SU-DHL-6 (cell line): ENCODE results near the gene CSNK1G2.

Source experiments
- H2AFZ ChIP-seq: fragments of 200-600 bp; sonication (generic); 2 replicates; pipeline ENCODE4 v1.6.1; 2014; ENCODE audit warnings: low read depth, mild to moderate bottlenecking, moderate library complexity, mixed read lengths, antibody characterized with exemption, low read length; ENCODE audit not compliant: severe bottlenecking
- H3F3A ChIP-seq: fragments of 200-600 bp; shearing (Covaris generic); 2 replicates; pipeline ENCODE4 v1.6.0; 2016; ENCODE audit warnings: antibody characterized with exemption, mild to moderate bottlenecking; ENCODE audit not compliant: insufficient read depth
- H3K27ac ChIP-seq: fragments of 200-600 bp; sonication (generic); 2 replicates; pipeline ENCODE4 v1.5.1; 2016; ENCODE audit warnings: low read depth, mild to moderate bottlenecking, low read length, moderate library complexity, mixed read lengths
- H3K27me3 ChIP-seq: fragments of 200-600 bp; sonication (generic), shearing (Covaris generic); 2 replicates; pipeline ENCODE4 v1.6.0; 2014; ENCODE audit warnings: mild to moderate bottlenecking, low read length
- H3K36me3 ChIP-seq: fragments of 200-600 bp; sonication (generic); 2 replicates; pipeline ENCODE4 v1.6.1; 2014; ENCODE audit warnings: mild to moderate bottlenecking, low read length, mixed read lengths
- H3K4me2 ChIP-seq: fragments of 300-600, 200-600 bp; shearing (Covaris generic), sonication (generic); 2 replicates; pipeline ENCODE4 v1.6.0; 2014; ENCODE audit warnings: low read length, low read depth, mild to moderate bottlenecking; ENCODE audit not compliant: poor library complexity, severe bottlenecking
- H3K4me3 ChIP-seq: fragments of 200-600 bp; sonication (generic); 2 replicates; pipeline ENCODE4 v1.5.1; 2014; ENCODE audit warnings: antibody characterized with exemption, low read length, mild to moderate bottlenecking, mixed read lengths; ENCODE audit not compliant: insufficient read depth, poor library complexity, severe bottlenecking
- H3K79me2 ChIP-seq: fragments of 200-600 bp; sonication (generic); 2 replicates; pipeline ENCODE4 v1.6.1; 2014; ENCODE audit warnings: mild to moderate bottlenecking, low read length, moderate library complexity; ENCODE audit not compliant: insufficient read depth
- H3K9ac ChIP-seq: fragments of 200-600 bp; sonication (generic); 2 replicates; pipeline ENCODE4 v1.7.0; 2014; ENCODE audit warnings: mild to moderate bottlenecking, low read length
- H3K9me2 ChIP-seq: fragments of 200-600 bp; sonication (generic); replicated peaks from 2 replicates; pipeline ENCODE4 v1.6.1; 2014; ENCODE audit warnings: low read length; ENCODE audit not compliant: insufficient read depth
- H3K9me3 ChIP-seq: fragments of 200-600 bp; sonication (generic); 2 replicates; pipeline ENCODE4 v1.6.1; 2014; ENCODE audit warnings: low read length, mixed read lengths; ENCODE audit not compliant: insufficient read depth
- H4K20me1 ChIP-seq: fragments of 200-600 bp; sonication (generic); 2 replicates; pipeline ENCODE4 v1.6.1; 2014; ENCODE audit warnings: low read depth, mild to moderate bottlenecking, antibody characterized with exemption, low read length, moderate library complexity, mixed read lengths
- CTCF ChIP-seq: fragments of 200-600 bp; sonication (generic); IDR thresholded peaks from one replicate; pipeline ENCODE4 v1.5.1; 2017; ENCODE audit warnings: antibody characterized with exemption, mild to moderate bottlenecking, low read length, moderate library complexity; ENCODE audit not compliant: insufficient read depth, poor library complexity, severe bottlenecking
- EZH2phosphoT487 ChIP-seq: fragments of 200-600 bp; sonication (generic), shearing (Covaris generic); conservative IDR thresholded peaks from 2 replicates; pipeline ENCODE4 v1.6.1; 2018; ENCODE audit warnings: mild to moderate bottlenecking, antibody characterized with exemption, low read length, moderate library complexity, mixed read lengths

The CSNK1G2 gene

GRCh38 chr19:2026770-2027169, 85.8 kb downstream of the CSNK1G2 start:
- Histone ChIP-seq H3K9me2 (no peaks in the 10 kb centered on the region), H3K27ac (no peak overlapping the region), H3K4me3 (no peak overlapping the region), H2AFZ (no peak overlapping the region), H4K20me1 (no peaks in the 10 kb centered on the region), H3K4me2 (no peak overlapping the region), H3K9me3 (no peaks in the 10 kb centered on the region), H3K27me3 (no peaks in the 10 kb centered on the region), H3F3A (no peaks in the 10 kb centered on the region), H3K9ac (no peak overlapping the region), H3K36me3 (no peaks in the 10 kb centered on the region), H3K79me2 (no peaks in the 10 kb centered on the region)
- no peak for TF ChIP-seq EZH2phosphoT487
- no peak for TF ChIP-seq CTCF

GRCh38 chr19:2027361-2027760, 86.4 kb downstream of the CSNK1G2 start:
- Histone ChIP-seq H3F3A (no peaks in the 10 kb centered on the region), H3K9me2 (no peaks in the 10 kb centered on the region), H3K36me3 (no peaks in the 10 kb centered on the region), H3K79me2 (no peaks in the 10 kb centered on the region), H3K27ac (no peak overlapping the region), H4K20me1 (no peaks in the 10 kb centered on the region), H3K9me3 (no peaks in the 10 kb centered on the region), H2AFZ (no peak overlapping the region), H3K4me3 (no peak overlapping the region), H3K4me2 (no peak overlapping the region), H3K27me3 (no peaks in the 10 kb centered on the region), H3K9ac (no peak overlapping the region)
- TF ChIP-seq EZH2phosphoT487 (no peak), CTCF (no peak)
